Sigmoid colon (tissue), 7 donors: ENCODE results near the gene ATP5MG. TPM values are rescaled to one million over a fixed set of nuclear protein-coding genes. Genes with fewer than 3 reads are reported as not detected.

Experiments
- DNase-seq: peaks from one replicate; pipeline ENCODE4 v3.0.0-alpha.2; 2019
- H3K27ac ChIP-seq, 4 donors: fragments of 200-600 bp; sonication (generic); one replicate each; pipeline ENCODE4 v1.5.1; 2016 to 2019; ENCODE audit warnings: mild to moderate bottlenecking in 1 of 4
- H3K27me3 ChIP-seq, 3 donors: fragments of 200-600 bp; sonication (generic); one replicate each; pipeline ENCODE4 v1.5.1; 2019; ENCODE audit warnings: mild to moderate bottlenecking in 1 of 3
- H3K36me3 ChIP-seq, 4 donors: fragments of 200-600 bp; sonication (generic); one replicate each; pipeline ENCODE4 v1.5.1; 2016 to 2019
- H3K4me1 ChIP-seq, 4 donors: fragments of 200-600 bp; sonication (generic); one replicate each; pipeline ENCODE4 v1.5.1; 2017 to 2019
- H3K4me3 ChIP-seq, 4 donors: fragments of 200-600 bp; sonication (generic); one replicate each; pipeline ENCODE4 v1.5.1; 2017 to 2019; ENCODE audit warnings: mild to moderate bottlenecking in 2 of 4, moderate library complexity in 1 of 4
- H3K9me3 ChIP-seq, 4 donors: fragments of 200-600 bp in 3 of 4; sonication (generic) in 3 of 4; one replicate each; pipeline versions ENCODE4 v1.5.1 to v1.6.1; 2013 to 2019
- CTCF ChIP-seq, 4 experiments: fragments of 450-650 bp in 3 of 4; fragments of 200-600 bp in 1 of 4; IDR thresholded peaks; one replicate each; pipeline ENCODE4 v1.5.1; 2016 to 2019; ENCODE audit warnings: antibody characterized with exemption in 4 of 4, mild to moderate bottlenecking in 3 of 4, moderate library complexity in 2 of 4
- EP300 ChIP-seq, 4 donors: sonication (generic); formaldehyde crosslinking; IDR thresholded peaks; one replicate each; pipeline ENCODE4 v1.6.1; 2017; ENCODE audit warnings: antibody characterized with exemption in 4 of 4
- POLR2A ChIP-seq, 2 donors: fragments of 450-650 bp; IDR thresholded peaks; one replicate each; pipeline ENCODE4 v1.6.1; 2016; ENCODE audit warnings: antibody characterized with exemption in 2 of 2, mild to moderate bottlenecking in 2 of 2, moderate library complexity in 2 of 2
- POLR2AphosphoS5 ChIP-seq, 4 donors: sonication (generic); formaldehyde crosslinking; IDR thresholded peaks; one replicate each; pipeline ENCODE4 v1.6.1; 2017; ENCODE audit warnings: antibody characterized with exemption in 4 of 4
- WGBS, 2 donors: extraction: QIAGEN DNeasy Blood & Tissue Kit; methylation state at CpG; one replicate each; pipeline ENCODE4 v1.1.7; 2013; 5-methylcytosine and 5-hydroxymethylcytosine counted together
- intact Hi-C: fragments of 100-400 bp; cut with DNase I; formaldehyde crosslinking; loops from one replicate; pipeline ENCODE4 v1.15.1; 2023
- polyA plus RNA-seq, 3 donors: library from polyadenylated mRNA; stranded (reverse); fragments of 200-250 nt; gene quantifications; one replicate each; pipeline ENCODE4 v1.2.3, GENCODE V29; 2013
- total RNA-seq, 4 donors: library from RNA; depleted of rRNA; stranded (reverse); fragments of >200 nt; gene quantifications; one replicate each; pipeline ENCODE4 v1.1.0, GENCODE V29; 2016
- donor health status: healthy with polysubstance abuse.
- donor health status: Bipolar disorder and iron deficiency.
- donor health status: healthy.

Gene ATP5MG
- total and polyA plus RNA-seq, 7 donors, result 54.7 to 559 (median 141) TPM

- no peaks in the 10 kb centered on the region for H3K36me3 ChIP-seq
- no peak overlapping the region for H3K4me3 ChIP-seq
- H3K27ac ChIP-seq, result no peak overlapping the region
- H3K9me3 ChIP-seq, result no peaks in the 10 kb centered on the region
- peaks cover 3 to 69% (median 58%) of the 10 kb centered on the region in 4 donors for H3K4me1 ChIP-seq
- TF ChIP-seq EP300 (IDR thresholded peaks at IDR 0.05) (no peak), CTCF (IDR thresholded peaks at IDR 0.05) (no peak), POLR2AphosphoS5 (IDR thresholded peaks at IDR 0.05) (no peak), POLR2A (IDR thresholded peaks at IDR 0.05) (no peak)
- DNase-seq, result no peak
- H3K27me3 ChIP-seq, result no peaks in the 10 kb centered on the region
- intact Hi-C loops, result loop anchor here (5.0 kb wide), 1 partner anchor 48 kb away; no protein-coding TSS in a partner anchor
These were observed 38.2 kb downstream of the ATP5MG start for GRCh38 chr11:118439646-118440045.

- TF ChIP-seq CTCF (IDR thresholded peaks at IDR 0.05) (no peak), EP300 (IDR thresholded peaks at IDR 0.05) (no peak), POLR2A (IDR thresholded peaks at IDR 0.05) (no peak), POLR2AphosphoS5 (IDR thresholded peaks at IDR 0.05) (no peak)
- Histone ChIP-seq H3K36me3 (no peaks in the 10 kb centered on the region), H3K27me3 (no peaks in the 10 kb centered on the region), H3K4me1 (peaks cover 0 to 77% (median 55%) of the 10 kb centered on the region in 4 donors), H3K9me3 (no peaks in the 10 kb centered on the region), H3K4me3 (no peak overlapping the region), H3K27ac (no peak overlapping the region)
- 46 to 52% methylated on average over 3 of the region's 3 CpGs for WGBS, 2 donors
- intact Hi-C loops, result no loop called here
- DNase-seq, result no peak
These were observed 40.4 kb downstream of the ATP5MG start for GRCh38 chr11:118441770-118442275.

- intact Hi-C loops, result no loop called here
These were observed 40.9 kb downstream of the ATP5MG start for GRCh38 chr11:118442301-118442700.

GRCh38 chr11:118442908-118443589, 41.6 kb downstream of the ATP5MG start:
- Histone ChIP-seq H3K36me3 (no peaks in the 10 kb centered on the region), H3K4me1 (peaks cover 0 to 69% (median 47%) of the 10 kb centered on the region in 4 donors), H3K9me3 (no peaks in the 10 kb centered on the region), H3K27me3 (no peaks in the 10 kb centered on the region), H3K4me3 (no peak overlapping the region), H3K27ac (no peak overlapping the region)
- WGBS, 2 donors, result 52 to 71% methylated on average over 4 of the region's 4 CpGs
- TF ChIP-seq CTCF (IDR thresholded peaks at IDR 0.05) (no peak), EP300 (IDR thresholded peaks at IDR 0.05) (no peak), POLR2AphosphoS5 (IDR thresholded peaks at IDR 0.05) (no peak), POLR2A (IDR thresholded peaks at IDR 0.05) (no peak)
- intact Hi-C loops, result no loop called here
- DNase-seq, result no peak

More at GRCh38 chr11:118442301-118442700, 40.9 kb downstream of the ATP5MG start:
- H3K4me1 ChIP-seq, result peaks cover 0 to 77% (median 53%) of the 10 kb centered on the region in 4 donors
- WGBS, 2 donors, result 38 to 65% methylated on average over 3 of the region's 3 CpGs
- H3K27ac ChIP-seq, result no peak overlapping the region
- H3K4me3 ChIP-seq, result no peak overlapping the region
- no peak for DNase-seq
- TF ChIP-seq CTCF (IDR thresholded peaks at IDR 0.05), result no peak
- TF ChIP-seq EP300 (IDR thresholded peaks at IDR 0.05), result no peak
- TF ChIP-seq POLR2AphosphoS5 (IDR thresholded peaks at IDR 0.05), result no peak
- TF ChIP-seq POLR2A (IDR thresholded peaks at IDR 0.05), result no peak
- no peaks in the 10 kb centered on the region for H3K9me3 ChIP-seq
- H3K36me3 ChIP-seq, result no peaks in the 10 kb centered on the region
- H3K27me3 ChIP-seq, result no peaks in the 10 kb centered on the region
